ENCODE data around the gene KRT222.

GRCh38 chr17:40647624-40648383 lies 17.2 kb downstream of the KRT222 start, which contains the start of gene SMARCE1:
- peak; percentile 41 to 68 for TF ChIP-seq POLR2A (IDR thresholded peaks at IDR 0.05)
- TF ChIP-seq, protein P1, sequence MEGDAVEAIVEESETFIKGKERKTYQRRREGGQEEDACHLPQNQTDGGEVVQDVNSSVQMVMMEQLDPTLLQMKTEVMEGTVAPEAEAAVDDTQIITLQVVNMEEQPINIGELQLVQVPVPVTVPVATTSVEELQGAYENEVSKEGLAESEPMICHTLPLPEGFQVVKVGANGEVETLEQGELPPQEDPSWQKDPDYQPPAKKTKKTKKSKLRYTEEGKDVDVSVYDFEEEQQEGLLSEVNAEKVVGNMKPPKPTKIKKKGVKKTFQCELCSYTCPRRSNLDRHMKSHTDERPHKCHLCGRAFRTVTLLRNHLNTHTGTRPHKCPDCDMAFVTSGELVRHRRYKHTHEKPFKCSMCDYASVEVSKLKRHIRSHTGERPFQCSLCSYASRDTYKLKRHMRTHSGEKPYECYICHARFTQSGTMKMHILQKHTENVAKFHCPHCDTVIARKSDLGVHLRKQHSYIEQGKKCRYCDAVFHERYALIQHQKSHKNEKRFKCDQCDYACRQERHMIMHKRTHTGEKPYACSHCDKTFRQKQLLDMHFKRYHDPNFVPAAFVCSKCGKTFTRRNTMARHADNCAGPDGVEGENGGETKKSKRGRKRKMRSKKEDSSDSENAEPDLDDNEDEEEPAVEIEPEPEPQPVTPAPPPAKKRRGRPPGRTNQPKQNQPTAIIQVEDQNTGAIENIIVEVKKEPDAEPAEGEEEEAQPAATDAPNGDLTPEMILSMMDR (IDR thresholded peaks at IDR 0.05) = no peak
